ENCODE data around the gene MRPS27.

DNA sequence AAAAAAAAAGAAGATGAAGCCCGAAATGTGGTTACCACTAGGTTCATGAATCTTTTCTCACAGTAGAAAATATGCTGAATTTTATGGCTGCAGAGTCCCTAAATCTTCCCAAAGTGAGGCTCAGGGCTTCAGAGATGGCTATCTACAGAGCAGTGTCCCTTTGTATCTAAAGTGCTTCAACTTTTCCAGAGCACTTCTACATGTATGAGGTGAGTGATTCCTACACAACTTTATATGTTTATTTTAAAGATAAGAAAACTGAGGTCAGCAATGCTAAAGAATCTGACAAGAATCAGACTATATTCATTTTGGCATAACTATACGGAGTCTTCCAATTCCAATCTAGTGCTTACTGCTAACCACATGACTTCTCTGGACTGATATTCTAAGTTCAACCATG is 53.2 kb downstream of the MRPS27 start:
- TF ChIP-seq, protein P1, sequence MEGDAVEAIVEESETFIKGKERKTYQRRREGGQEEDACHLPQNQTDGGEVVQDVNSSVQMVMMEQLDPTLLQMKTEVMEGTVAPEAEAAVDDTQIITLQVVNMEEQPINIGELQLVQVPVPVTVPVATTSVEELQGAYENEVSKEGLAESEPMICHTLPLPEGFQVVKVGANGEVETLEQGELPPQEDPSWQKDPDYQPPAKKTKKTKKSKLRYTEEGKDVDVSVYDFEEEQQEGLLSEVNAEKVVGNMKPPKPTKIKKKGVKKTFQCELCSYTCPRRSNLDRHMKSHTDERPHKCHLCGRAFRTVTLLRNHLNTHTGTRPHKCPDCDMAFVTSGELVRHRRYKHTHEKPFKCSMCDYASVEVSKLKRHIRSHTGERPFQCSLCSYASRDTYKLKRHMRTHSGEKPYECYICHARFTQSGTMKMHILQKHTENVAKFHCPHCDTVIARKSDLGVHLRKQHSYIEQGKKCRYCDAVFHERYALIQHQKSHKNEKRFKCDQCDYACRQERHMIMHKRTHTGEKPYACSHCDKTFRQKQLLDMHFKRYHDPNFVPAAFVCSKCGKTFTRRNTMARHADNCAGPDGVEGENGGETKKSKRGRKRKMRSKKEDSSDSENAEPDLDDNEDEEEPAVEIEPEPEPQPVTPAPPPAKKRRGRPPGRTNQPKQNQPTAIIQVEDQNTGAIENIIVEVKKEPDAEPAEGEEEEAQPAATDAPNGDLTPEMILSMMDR (IDR thresholded peaks at IDR 0.05; ENCODE audit: insufficient read depth, low read depth, low read length) = no peak
- TF ChIP-seq EZH2 (IDR thresholded peaks at IDR 0.05; ENCODE audit: insufficient read depth, low read length) = no peak
